Measurements from ENCODE around the gene BASP1. TPM values are rescaled to one million over a fixed set of nuclear protein-coding genes. Genes with fewer than 3 reads are reported as not detected.
"Not testable (repeated sequence)": the region's sequence is repeated elsewhere in the genome, so short reads cannot be mapped to it uniquely, and the experiment has no call there.

The BASP1 gene
- total and polyA plus RNA-seq, 8 donors = 0.23 to 8.3 (median 1.8) TPM

DNA sequence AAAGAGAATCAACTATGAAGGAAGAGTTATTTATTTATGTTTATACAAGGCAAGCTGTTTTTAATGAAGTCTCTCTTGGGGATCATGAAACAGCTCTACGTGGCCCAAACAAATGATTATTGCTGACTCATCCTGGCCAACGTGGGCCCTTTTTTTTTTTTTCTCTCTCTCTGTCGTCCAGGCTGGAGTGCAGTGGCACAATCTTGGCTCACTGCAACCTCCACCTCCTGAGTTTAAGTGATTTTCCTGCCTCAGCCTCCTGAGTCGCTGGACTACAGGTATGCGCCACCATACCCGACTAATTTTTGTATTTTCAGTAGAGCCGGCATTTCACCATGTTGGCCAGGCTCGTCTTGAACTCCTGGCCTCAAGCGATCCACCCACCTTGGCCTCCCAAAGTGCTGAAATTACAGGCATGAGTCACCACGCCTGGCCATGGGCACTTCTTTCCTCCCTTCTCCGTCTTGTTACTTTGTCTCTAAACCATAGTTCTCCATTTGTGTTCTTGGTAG, 98.3 kb downstream of the BASP1 start:
- no peak for ATAC-seq

DNA sequence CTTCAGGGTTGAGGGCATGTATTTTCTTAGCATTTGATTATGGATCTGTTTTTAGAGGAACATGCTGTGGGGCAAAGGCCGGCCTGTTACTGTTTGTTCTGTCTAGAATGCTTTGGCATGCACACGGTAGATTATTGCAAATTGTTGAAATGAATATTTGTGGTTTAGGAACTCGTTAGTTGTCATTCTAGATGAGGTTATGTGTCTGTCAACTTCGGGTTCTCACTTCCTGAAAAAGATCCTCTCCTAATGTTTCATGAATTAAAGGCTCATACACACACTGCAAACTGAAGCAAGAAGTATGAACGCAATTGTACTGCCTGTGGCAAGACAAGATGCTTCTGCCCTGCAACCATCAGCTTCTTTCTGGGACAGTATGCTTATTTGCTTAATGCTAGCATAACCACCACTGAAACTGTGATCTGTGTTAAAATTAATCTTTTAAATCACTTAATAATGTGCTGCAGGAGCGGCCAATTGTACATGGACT, 99.6 kb downstream of the BASP1 start:
- no peak for DNase-seq
- no peaks in the 10 kb centered on the region for H3K9me3 ChIP-seq
- FAIRE-seq = no peak
- no peak overlapping the region for H3K27ac ChIP-seq
- H3K4me3 ChIP-seq = no peak overlapping the region
- TF ChIP-seq, protein P1, sequence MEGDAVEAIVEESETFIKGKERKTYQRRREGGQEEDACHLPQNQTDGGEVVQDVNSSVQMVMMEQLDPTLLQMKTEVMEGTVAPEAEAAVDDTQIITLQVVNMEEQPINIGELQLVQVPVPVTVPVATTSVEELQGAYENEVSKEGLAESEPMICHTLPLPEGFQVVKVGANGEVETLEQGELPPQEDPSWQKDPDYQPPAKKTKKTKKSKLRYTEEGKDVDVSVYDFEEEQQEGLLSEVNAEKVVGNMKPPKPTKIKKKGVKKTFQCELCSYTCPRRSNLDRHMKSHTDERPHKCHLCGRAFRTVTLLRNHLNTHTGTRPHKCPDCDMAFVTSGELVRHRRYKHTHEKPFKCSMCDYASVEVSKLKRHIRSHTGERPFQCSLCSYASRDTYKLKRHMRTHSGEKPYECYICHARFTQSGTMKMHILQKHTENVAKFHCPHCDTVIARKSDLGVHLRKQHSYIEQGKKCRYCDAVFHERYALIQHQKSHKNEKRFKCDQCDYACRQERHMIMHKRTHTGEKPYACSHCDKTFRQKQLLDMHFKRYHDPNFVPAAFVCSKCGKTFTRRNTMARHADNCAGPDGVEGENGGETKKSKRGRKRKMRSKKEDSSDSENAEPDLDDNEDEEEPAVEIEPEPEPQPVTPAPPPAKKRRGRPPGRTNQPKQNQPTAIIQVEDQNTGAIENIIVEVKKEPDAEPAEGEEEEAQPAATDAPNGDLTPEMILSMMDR (IDR thresholded peaks at IDR 0.05) = no peak
- intact Hi-C loops (cut with DNase I) = no loop called here
- peak in 2 of 4 donors; percentile 57 to 59 for ATAC-seq
- no peaks in the 10 kb centered on the region for H3K36me3 ChIP-seq
- no peaks in the 10 kb centered on the region for H3K27me3 ChIP-seq
- H3K4me1 ChIP-seq = no peaks in the 10 kb centered on the region
- WGBS, 2 donors = 53 to 55% methylated on average over 6 of the region's 6 CpGs

More for the DNA sequence above, 98.3 kb downstream of the BASP1 start:
- TF ChIP-seq, protein P1 (IDR thresholded peaks at IDR 0.05) = no peak
- no peaks in the 10 kb centered on the region for H3K36me3 ChIP-seq
- no peaks in the 10 kb centered on the region for H3K9me3 ChIP-seq
- DNase-seq = no peak
- H3K4me1 ChIP-seq = no peaks in the 10 kb centered on the region
- no peaks in the 10 kb centered on the region for H3K27me3 ChIP-seq
- WGBS, 2 donors = 74 to 82% methylated on average over 11 of the region's 11 CpGs
- intact Hi-C loops (cut with DNase I) = no loop called here
- FAIRE-seq = no peak
- H3K4me3 ChIP-seq = no peak overlapping the region
- no peak overlapping the region for H3K27ac ChIP-seq

DNA sequence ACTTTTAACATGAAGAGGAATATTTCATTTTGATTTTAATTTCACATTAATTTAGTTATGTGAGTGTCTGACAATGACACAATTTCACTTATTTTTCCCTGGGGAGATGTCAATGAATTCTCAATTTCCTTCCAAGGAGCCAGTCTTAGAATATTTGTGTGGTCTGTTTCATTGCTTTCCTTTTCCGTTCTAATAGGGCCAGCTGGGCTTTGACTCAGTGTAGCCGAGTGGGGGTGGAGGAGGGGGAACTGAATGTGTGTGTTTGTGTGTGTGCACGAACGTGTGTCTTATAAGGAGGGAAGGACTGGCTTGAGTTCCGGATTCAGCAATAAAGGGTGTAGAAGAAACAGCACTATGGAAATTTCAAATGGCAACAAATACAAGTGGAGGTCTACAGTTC, 100.0 kb downstream of the BASP1 start:
- DNase-seq (no peak), FAIRE-seq (no peak), ATAC-seq (no peak)
- H3K4me3 ChIP-seq = no peak overlapping the region
- no peaks in the 10 kb centered on the region for H3K27me3 ChIP-seq
- 69 to 76% methylated on average over 5 of the region's 5 CpGs for WGBS, 2 donors
- H3K4me1 ChIP-seq = no peaks in the 10 kb centered on the region
- no peaks in the 10 kb centered on the region for H3K9me3 ChIP-seq
- no peak overlapping the region for H3K27ac ChIP-seq
- TF ChIP-seq, protein P1 (IDR thresholded peaks at IDR 0.05) = no peak
- intact Hi-C loops (cut with DNase I) = no loop called here
- H3K36me3 ChIP-seq = no peaks in the 10 kb centered on the region

DNA sequence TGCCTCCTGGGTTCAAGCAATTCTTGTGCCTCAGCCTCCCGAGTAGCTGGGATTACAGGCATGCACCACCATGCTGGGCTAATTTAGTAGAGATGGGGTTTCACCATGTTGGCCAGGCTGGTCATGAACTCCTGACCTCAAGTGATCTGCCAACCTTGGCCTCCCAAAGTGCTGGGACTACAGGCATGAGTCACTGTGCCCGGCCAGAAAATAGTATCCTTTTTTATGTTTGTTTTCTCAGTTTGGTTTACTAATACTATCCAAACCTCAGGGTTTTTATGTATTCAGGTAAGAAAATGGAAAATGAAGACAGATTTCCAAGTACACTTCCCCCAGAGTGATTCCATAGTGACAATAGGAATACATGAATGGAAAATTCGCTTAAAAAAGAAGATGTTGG, 101.7 kb downstream of the BASP1 start:
- H3K27me3 ChIP-seq; DNase-seq; H3K36me3 ChIP-seq; H3K4me1 ChIP-seq; FAIRE-seq; intact Hi-C loops (cut with DNase I); H3K4me3 ChIP-seq; H3K27ac ChIP-seq; ATAC-seq; H3K9me3 ChIP-seq: not testable (repeated sequence)
- WGBS, 2 donors = 62 to 78% methylated on average over 3 of the region's 3 CpGs

DNA sequence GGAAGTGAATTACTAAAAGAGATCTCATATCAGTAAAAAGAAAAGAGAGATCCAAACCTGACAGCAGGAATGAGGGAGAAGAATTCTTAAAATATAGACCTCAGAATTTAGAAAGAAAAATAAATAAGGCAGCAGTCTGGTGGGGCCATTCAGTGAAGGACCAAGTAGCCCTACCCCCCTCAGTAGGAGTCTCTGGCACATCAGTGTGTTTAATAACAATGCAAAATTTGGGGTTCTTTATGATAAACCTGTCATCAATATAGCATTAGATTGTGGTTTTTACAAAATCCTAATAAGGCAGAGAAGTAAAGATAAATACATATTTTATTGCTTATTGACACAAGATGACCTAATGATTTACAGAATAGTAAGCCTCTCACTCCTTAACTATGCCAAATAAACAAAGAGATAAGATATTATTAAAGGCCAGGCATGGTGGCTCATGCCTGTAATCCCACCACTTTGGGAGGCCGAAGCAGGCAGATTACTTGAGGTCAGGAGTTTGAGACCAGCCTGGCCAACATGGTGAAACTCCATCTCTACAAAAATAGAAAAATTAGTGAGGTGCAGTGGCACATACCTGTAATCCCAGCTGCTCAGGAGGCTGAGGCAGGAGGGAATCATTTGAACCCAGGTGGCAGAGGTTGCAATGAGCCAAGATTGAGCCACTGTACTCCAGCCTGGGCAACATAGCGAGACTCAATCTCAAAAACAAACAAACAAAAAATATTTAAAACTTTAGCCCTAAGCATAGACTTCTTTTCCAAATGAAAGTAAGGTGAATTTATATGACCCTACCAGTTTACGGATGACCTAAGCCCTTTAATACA, 108.6 kb downstream of the BASP1 start:
- DNase-seq (no peak), ATAC-seq (no peak), FAIRE-seq (no peak)
- H3K4me1 ChIP-seq = no peaks in the 10 kb centered on the region
- no peaks in the 10 kb centered on the region for H3K9me3 ChIP-seq
- intact Hi-C loops (cut with DNase I) = no loop called here
- no peak overlapping the region for H3K4me3 ChIP-seq
- H3K36me3 ChIP-seq = no peaks in the 10 kb centered on the region
- H3K27ac ChIP-seq = no peak overlapping the region
- 69 to 76% methylated on average over 3 of the region's 3 CpGs for WGBS, 2 donors
- H3K27me3 ChIP-seq = no peaks in the 10 kb centered on the region
- TF ChIP-seq, protein P1 (IDR thresholded peaks at IDR 0.05) = no peak
